B cell (primary cell): ENCODE data around the gene KRTAP19-1. TPM values are rescaled to one million over a fixed set of nuclear protein-coding genes. Genes with fewer than 3 reads are reported as not detected.

Experiments
- ATAC-seq: fragments of 200-7000 bp; cut with Tn5 transposase; one replicate; pipeline ENCODE4 v1.10.0; 2021; ENCODE audit warnings: low read depth, mild to moderate bottlenecking, moderate number of reproducible peaks, moderate library complexity
- CTCF ChIA-PET: fragments of 350-600 bp; sonication (Branson Sonifier 250); formaldehyde crosslinking; loops from one replicate; lab custom pipeline; 2021; ENCODE audit warnings: antibody characterized with exemption, inconsistent platforms; lab: Charles Lee
- POLR2A ChIA-PET: fragments of 350-600 bp; sonication (Branson Sonifier 250); formaldehyde crosslinking; loops from one replicate; lab custom pipeline; 2021; ENCODE audit warnings: antibody characterized with exemption; lab: Charles Lee
- DNase-seq: peaks from one replicate; pipeline ENCODE4 v3.0.0; 2013
- H2AFZ ChIP-seq: 2 replicates; pipeline ENCODE4 v1.6.1; 2012; ENCODE audit warnings: mild to moderate bottlenecking, low read depth, low read length; ENCODE audit not compliant: insufficient read depth, poor library complexity, severe bottlenecking
- H3K27ac ChIP-seq, 2 donors: 1 replicate in 1 of 2; 2 replicates in 1 of 2; pipeline ENCODE4 v1.5.1; 2012 to 2013; ENCODE audit warnings: low read length in 2 of 2, mild to moderate bottlenecking in 2 of 2, moderate library complexity in 1 of 2
- H3K27me3 ChIP-seq, 4 experiments: fragments of 200-600 bp in 1 of 4; sonication (generic) in 1 of 4; replicated peaks in 1 of 4; 1 replicate in 2 of 4; 2 replicates in 2 of 4; pipeline versions ENCODE4 v1.6.1 to v1.7.0; 2013 to 2016; ENCODE audit warnings: low read length in 3 of 4, mild to moderate bottlenecking in 2 of 4, mixed read lengths in 1 of 4, moderate library complexity in 1 of 4; ENCODE audit not compliant: insufficient read depth in 4 of 4, control insufficient read depth in 3 of 4; ENCODE audit errors: control extremely low read depth in 1 of 4
- H3K36me3 ChIP-seq, 2 experiments: replicated peaks in 1 of 2; 1 replicate in 1 of 2; 2 replicates in 1 of 2; pipeline versions ENCODE4 v1.6.1 to v1.7.1; 2013; ENCODE audit warnings: low read length in 1 of 2; ENCODE audit not compliant: insufficient read depth in 2 of 2, control insufficient read depth in 1 of 2; ENCODE audit errors: control extremely low read depth in 1 of 2, extremely low read depth in 1 of 2
- H3K4me1 ChIP-seq, 2 donors: fragments of 200-600 bp in 1 of 2; sonication (generic) in 1 of 2; 1 replicate in 1 of 2; 2 replicates in 1 of 2; pipeline versions ENCODE4 v1.5.1 to v1.6.1; 2013 to 2017; ENCODE audit warnings: low read length in 2 of 2; ENCODE audit not compliant: control insufficient read depth in 2 of 2, insufficient read depth in 2 of 2
- H3K4me2 ChIP-seq: replicated peaks from 2 replicates; pipeline ENCODE3; 2012; ENCODE audit warnings: mild to moderate bottlenecking, low read depth, low read length; ENCODE audit not compliant: poor library complexity, severe bottlenecking
- H3K4me3 ChIP-seq, 5 experiments: fragments of 200-600 bp in 1 of 5; sonication (generic) in 1 of 5; 1 replicate in 3 of 5; 2 replicates in 2 of 5; pipeline versions ENCODE4 v1.5.1 to v1.7.0; 2011 to 2016; ENCODE audit warnings: low read length in 4 of 5, mild to moderate bottlenecking in 4 of 5, low read depth in 2 of 5, control low read depth in 1 of 5, moderate library complexity in 1 of 5; ENCODE audit not compliant: insufficient read depth in 1 of 5; ENCODE audit errors: control extremely low read depth in 1 of 5, extremely low read depth in 1 of 5
- H3K79me2 ChIP-seq: fragments of 200-600 bp; sonication (generic); one replicate; pipeline ENCODE4 v1.6.0; 2016; ENCODE audit warnings: low read length; ENCODE audit not compliant: control insufficient read depth, insufficient read depth
- H3K9ac ChIP-seq: fragments of 200-600 bp; sonication (generic); 2 replicates; pipeline ENCODE4 v1.6.1; 2017; ENCODE audit warnings: mild to moderate bottlenecking, low read length, moderate library complexity
- H3K9me3 ChIP-seq, 3 donors: one replicate each; pipeline versions ENCODE4 v1.6.1 to v1.7.1; 2013; ENCODE audit warnings: low read length in 2 of 3; ENCODE audit not compliant: control insufficient read depth in 2 of 3, insufficient read depth in 1 of 3; ENCODE audit errors: control extremely low read depth in 1 of 3
- H4K20me1 ChIP-seq: 2 replicates; pipeline ENCODE4 v1.6.0; 2012; ENCODE audit warnings: mild to moderate bottlenecking, low read length; ENCODE audit not compliant: insufficient read depth, control insufficient read depth, poor library complexity, severe bottlenecking
- H3K27ac Mint-ChIP-seq: one replicate; pipeline ENCODE4 v1.8.0; 2021; ENCODE audit warnings: mixed read lengths
- H3K27me3 Mint-ChIP-seq: one replicate; pipeline ENCODE4 v1.8.0; 2021; ENCODE audit warnings: mixed read lengths
- H3K4me1 Mint-ChIP-seq: one replicate; pipeline ENCODE4 v1.8.0; 2021; ENCODE audit warnings: mixed read lengths
- H3K4me3 Mint-ChIP-seq: one replicate; pipeline ENCODE4 v1.8.0; 2021; ENCODE audit warnings: mixed read lengths
- H3K9me3 Mint-ChIP-seq: one replicate; pipeline ENCODE4 v1.8.0; 2022; ENCODE audit warnings: mixed read lengths; ENCODE audit not compliant: insufficient read depth
- EZH2 ChIP-seq: IDR thresholded peaks from 2 replicates; pipeline ENCODE4 v1.6.1; 2012; ENCODE audit warnings: borderline replicate concordance, low read depth, mild to moderate bottlenecking, moderate library complexity, low read length; ENCODE audit not compliant: insufficient read depth, poor library complexity, severe bottlenecking
- WGBS: methylation state at CpG from one replicate; pipeline ENCODE4 v1.1.5; 2013; ENCODE audit warnings: missing lambda C conversion rate; ENCODE audit not compliant: insufficient coverage; 5-methylcytosine and 5-hydroxymethylcytosine counted together
- intact Hi-C: fragments of 100-400 bp; cut with micrococcal nuclease; formaldehyde crosslinking; loops from one replicate; pipeline ENCODE4 v1.10.0; 2022
- polyA plus RNA-seq: library from polyadenylated mRNA; depleted of rRNA; stranded (reverse); fragments of >200 nt; gene quantifications from 2 replicates; pipeline ENCODE4 v1.2.3, GENCODE V29; 2012
- total RNA-seq, 2 donors: library from RNA; stranded (reverse); fragments of 120-200 nt in 1 of 2; gene quantifications; 1 replicate in 1 of 2; 2 replicates in 1 of 2; pipeline versions ENCODE4 v1.2.3 to v1.2.4, GENCODE V29; 2013 to 2022
- TF ChIP-seq, protein P1 (sequence below): fragments of 200-600 bp; IDR thresholded peaks from one replicate; pipeline ENCODE4 v1.8.0; 2022; ENCODE audit warnings: antibody characterized with exemption, mild to moderate bottlenecking

Gene KRTAP19-1
- total and polyA plus RNA-seq, 2 donors (not counting 1 experiment from before 2014, with no cell fraction given) = not detected

DNA sequence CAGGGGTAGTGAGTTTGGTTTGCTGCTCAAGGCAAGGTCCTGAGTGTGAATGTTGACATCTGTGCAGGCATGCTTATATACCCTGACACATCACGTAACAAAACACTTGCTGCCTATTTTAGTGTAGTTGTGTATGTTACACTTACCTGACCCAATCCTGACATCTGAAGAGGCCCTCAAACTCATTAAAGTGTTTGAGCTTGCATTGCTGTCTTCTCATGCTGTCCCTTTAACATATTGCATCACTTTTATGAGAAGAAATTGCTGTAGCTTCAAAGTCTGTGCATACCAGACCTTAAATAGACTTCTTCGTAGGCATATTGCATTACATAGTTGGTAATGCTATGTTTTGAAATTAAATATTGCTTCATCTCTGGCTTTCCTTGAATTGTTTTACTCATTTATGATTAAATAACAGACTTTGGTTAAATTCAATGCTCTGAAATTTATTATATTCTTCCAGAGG is 11.8 kb upstream of the KRTAP19-1 start, which contains the start of gene KRTAP19-3:
KRTAP19-3 (minus strand) TSS at position 51 of the 466 bp plus-strand sequence. CDS start 56 bp downstream, outside the sequence.
- Mint-ChIP-seq H3K27me3 (no peaks in the 10 kb centered on the region), H3K4me1 (no peaks in the 10 kb centered on the region), H3K4me3 (no peak within 1 kb of the TSS), H3K27ac (no peak within 1 kb of the TSS), H3K9me3 (peaks cover 2% of the 10 kb centered on the region)
- TF ChIP-seq EZH2 = no peak
- TF ChIP-seq, protein P1, sequence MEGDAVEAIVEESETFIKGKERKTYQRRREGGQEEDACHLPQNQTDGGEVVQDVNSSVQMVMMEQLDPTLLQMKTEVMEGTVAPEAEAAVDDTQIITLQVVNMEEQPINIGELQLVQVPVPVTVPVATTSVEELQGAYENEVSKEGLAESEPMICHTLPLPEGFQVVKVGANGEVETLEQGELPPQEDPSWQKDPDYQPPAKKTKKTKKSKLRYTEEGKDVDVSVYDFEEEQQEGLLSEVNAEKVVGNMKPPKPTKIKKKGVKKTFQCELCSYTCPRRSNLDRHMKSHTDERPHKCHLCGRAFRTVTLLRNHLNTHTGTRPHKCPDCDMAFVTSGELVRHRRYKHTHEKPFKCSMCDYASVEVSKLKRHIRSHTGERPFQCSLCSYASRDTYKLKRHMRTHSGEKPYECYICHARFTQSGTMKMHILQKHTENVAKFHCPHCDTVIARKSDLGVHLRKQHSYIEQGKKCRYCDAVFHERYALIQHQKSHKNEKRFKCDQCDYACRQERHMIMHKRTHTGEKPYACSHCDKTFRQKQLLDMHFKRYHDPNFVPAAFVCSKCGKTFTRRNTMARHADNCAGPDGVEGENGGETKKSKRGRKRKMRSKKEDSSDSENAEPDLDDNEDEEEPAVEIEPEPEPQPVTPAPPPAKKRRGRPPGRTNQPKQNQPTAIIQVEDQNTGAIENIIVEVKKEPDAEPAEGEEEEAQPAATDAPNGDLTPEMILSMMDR = no peak
- ChIA-PET POLR2A (no interaction called here), CTCF (no interaction called here)
- Histone ChIP-seq H3K4me1 (no peaks in the 10 kb centered on the region), H3K9me3 (peaks cover 0 to 9% (median 2%) of the 10 kb centered on the region in 3 donors), H3K79me2 (no peaks in the 10 kb centered on the region), H2AFZ (no peak within 1 kb of the TSS), H3K4me2 (no peak within 1 kb of the TSS), H3K27ac (no peak within 1 kb of the TSS), H3K27me3 (no peaks in the 10 kb centered on the region), H3K36me3 (no peaks in the 10 kb centered on the region), H3K4me3 (no peak within 1 kb of the TSS), H3K9ac (no peak within 1 kb of the TSS), H4K20me1 (no peaks in the 10 kb centered on the region)
- intact Hi-C loops = no loop called here
- DNase-seq (no peak), ATAC-seq (no peak)
- WGBS = no CpG with 5 or more reads among the region's 2 CpGs

DNA sequence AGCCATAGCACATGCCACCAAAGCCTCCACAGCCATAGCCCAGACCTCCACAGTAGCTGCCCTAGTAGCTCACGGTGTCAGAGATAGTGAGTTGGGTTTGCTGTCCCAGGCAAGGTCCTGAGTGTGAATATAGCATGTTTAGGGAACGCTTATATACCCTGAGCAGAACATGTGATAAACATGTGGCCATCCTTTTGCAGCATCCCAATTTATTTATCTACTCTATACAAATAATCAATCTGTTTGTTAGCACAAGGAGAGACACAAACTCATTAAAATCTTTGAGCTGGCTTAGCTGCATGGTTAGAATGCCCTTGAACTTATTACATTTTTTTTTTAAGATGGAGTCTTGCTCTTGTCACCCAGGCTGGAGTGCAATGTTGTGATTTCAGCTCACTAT is 7.2 kb upstream of the KRTAP19-1 start, which contains the start of gene KRTAP19-2:
KRTAP19-2 (minus strand) TSS at position 101 of the 400 bp plus-strand sequence; CDS start at position 13, 88 bp downstream.
- ATAC-seq (no peak), DNase-seq (no peak)
- Histone ChIP-seq H3K4me1 (no peaks in the 10 kb centered on the region), H3K4me2 (no peak within 1 kb of the TSS), H2AFZ (no peak within 1 kb of the TSS), H3K27ac (no peak within 1 kb of the TSS), H3K27me3 (no peaks in the 10 kb centered on the region), H3K4me3 (no peak within 1 kb of the TSS), H3K9ac (no peak within 1 kb of the TSS), H3K79me2 (no peaks in the 10 kb centered on the region), H3K9me3 (peaks cover 0 to 10% (median 8%) of the 10 kb centered on the region in 3 donors), H3K36me3 (no peaks in the 10 kb centered on the region), H4K20me1 (no peaks in the 10 kb centered on the region)
- Mint-ChIP-seq H3K4me3 (no peak within 1 kb of the TSS), H3K27ac (no peak within 1 kb of the TSS), H3K27me3 (no peaks in the 10 kb centered on the region), H3K4me1 (no peaks in the 10 kb centered on the region), H3K9me3 (peaks cover 6% of the 10 kb centered on the region)
- ChIA-PET POLR2A (no interaction called here), CTCF (no interaction called here)
- TF ChIP-seq, protein P1 = no peak
- TF ChIP-seq EZH2 = no peak
- WGBS = no CpG with 5 or more reads among the region's 2 CpGs
- intact Hi-C loops = no loop called here
